Measurements from ENCODE around the gene PIEZO1.

Gene PIEZO1

GRCh38 chr16:88705801-88706228 lies 79.2 kb downstream of the PIEZO1 start:
- DNase-seq (ENCODE audit: low read depth in 2 of 2) = no peak

- DNase-seq (ENCODE audit: low read depth in 2 of 2) = no peak
These were observed 79.8 kb downstream of the PIEZO1 start for GRCh38 chr16:88705076-88705684.

DNA sequence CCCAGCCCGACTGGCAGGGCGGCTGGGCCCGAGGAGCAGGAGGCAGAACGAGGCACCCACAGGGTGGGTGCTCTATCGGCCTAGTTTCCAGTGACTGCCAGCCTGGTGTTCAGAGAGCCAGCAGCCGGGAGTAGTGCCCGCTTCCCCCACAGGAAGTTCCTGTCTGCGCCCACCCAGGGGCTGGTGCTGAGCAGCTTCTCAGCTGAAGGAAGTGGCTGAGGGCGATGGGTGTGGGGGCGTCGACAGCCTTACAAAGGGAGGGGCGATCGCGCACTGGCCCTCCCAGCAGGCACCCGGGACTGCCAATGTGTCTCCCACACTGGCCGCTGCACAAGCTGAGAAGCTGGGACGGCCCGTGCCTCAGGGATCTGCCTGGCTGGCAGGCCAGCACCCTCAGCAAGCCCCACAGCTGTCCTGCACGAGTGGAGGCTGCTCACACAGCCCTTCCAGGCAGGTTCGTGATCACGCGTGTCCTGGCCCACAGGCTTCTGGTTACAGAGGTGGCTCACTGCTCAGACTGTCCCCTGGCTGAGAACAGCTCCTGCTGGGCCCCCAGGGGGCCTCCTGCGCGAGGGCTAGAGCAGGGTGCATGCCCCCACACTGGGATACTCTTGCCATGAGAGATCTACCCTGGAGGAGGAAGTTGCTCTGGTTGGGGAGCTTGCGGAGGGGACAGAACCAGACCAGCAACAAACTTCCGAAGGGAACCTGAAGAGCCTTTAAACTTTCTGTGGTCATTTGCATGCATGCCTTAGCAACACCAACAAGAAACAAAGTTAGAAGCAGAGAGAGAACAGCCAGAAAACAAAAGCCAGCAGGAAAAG lies 81.3 kb downstream of the PIEZO1 start:
- peak; percentile 56 for DNase-seq (ENCODE audit: low read depth in 2 of 2)

- no peak for DNase-seq (ENCODE audit: low read depth in 2 of 2)
These were observed 82.4 kb downstream of the PIEZO1 start for GRCh38 chr16:88702371-88703210.

DNA sequence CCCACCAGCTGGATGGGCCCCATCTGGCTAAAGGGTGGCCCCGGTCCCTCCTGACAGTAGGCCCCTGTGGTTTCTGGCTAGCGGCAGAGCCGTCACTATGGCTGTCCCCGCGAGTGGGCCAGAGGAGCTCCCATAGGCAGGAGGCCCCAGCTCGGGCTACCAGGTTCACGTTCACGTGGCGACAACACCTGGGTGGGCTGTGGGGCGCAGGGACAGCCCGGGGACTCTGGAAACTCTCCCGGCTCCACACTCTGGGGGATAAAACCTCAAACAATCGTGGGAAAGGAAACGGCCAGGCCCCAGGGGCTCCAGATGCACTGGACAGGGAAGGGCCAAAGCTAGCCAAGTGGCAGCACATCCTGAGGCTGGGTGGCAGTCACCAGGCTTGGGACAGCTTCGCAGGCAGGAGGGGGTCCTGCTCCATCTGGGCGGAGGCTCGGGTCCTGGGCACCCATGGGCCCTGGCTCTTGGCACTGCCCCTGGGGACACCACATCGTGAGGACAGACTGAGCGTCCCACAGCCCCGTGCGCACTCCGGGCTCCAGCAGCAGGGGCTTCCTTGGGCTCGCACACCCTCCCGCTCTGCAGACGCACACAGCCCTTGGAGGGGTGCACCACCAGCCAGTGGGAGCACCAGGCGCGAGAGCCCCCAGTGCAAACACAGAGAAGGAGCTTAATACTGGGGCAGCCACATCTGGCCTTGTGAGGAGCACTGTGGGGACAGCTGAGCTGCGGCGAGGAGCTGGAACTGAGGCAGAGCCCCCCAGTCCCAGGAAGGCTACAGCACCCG lies 83.2 kb downstream of the PIEZO1 start:
- DNase-seq (ENCODE audit: low read depth in 2 of 2) = no peak

DNA sequence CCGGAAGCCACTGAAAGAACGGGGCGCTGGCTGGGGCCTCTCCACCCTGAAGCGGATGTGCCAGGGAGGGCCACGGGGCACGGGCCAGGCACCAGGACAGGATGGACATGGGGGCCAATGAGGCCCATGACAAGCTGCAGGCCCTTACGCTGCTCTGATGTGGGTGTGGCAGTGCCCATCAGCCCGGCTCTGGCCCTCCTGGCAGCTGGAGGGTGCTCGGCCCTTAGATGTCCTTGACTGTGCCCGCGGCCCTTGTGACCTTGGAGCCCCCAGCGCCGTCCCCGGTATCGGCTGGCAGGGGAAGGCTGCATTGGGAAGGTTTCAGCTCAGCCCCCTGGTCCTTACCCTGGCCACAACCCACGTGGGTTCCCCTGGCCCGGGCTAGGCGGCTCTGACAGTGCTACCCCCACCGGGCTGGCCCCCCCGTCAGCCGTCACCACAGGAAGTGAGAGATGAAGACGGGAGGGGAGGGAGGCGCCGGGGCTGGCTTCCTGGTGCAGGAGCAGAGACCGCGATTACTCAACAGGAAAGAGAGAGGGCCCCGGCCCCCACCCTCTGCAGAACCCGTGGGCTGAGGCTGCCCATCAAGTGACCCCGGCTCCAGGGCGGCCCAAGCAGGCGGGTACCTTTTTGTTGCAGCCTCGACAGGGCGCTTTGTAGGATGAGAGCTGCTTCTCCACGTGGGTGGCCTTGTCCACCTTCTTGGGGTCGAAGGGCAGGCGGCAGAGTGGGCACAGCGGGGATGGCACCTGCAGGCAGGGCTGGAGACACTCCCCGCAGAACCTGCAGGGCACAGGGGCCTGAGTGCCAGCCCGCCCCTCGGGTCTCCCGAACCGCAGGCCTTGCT lies 84.2 kb downstream of the PIEZO1 start:
- peak; percentile 94 to 96 for DNase-seq (ENCODE audit: low read depth in 2 of 2)

DNA sequence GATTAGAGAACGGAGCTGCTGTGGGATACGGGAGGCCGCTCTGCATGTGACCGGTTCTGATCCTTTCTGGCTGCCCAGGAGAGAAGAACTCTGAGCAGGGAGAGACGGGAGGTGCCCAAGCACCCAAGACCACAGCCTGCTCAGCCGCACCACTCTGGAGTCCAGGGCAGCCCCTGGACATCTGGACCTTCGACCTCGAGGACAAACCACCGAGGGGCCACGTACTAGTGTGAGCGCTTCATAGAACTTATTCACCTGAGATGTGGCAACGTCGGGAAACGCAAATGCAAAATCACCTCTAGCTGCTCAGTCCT lies 84.7 kb downstream of the PIEZO1 start:
- no peak for DNase-seq (ENCODE audit: low read depth in 2 of 2)

DNA sequence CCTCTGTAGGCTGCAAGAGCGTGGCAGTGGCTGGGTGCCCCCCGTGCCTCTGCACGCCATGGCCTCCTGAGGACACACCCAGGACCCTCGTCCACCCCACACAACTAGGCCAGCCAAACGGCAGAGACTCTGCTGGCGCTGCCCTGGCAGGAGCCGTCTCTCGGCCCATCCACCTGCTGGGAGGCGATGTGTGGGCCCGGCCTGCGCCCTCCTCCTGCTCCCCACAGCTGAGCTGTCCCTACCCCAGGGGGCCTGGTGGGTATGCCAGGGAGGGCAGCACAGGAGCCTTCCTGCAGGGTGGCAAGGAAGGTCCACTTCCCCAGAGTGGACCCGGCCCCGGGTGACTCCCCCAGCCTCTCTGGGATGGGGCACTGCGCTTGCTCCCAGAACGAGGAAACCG lies 85.8 kb downstream of the PIEZO1 start:
- no peak for DNase-seq (ENCODE audit: low read depth in 2 of 2)

DNA sequence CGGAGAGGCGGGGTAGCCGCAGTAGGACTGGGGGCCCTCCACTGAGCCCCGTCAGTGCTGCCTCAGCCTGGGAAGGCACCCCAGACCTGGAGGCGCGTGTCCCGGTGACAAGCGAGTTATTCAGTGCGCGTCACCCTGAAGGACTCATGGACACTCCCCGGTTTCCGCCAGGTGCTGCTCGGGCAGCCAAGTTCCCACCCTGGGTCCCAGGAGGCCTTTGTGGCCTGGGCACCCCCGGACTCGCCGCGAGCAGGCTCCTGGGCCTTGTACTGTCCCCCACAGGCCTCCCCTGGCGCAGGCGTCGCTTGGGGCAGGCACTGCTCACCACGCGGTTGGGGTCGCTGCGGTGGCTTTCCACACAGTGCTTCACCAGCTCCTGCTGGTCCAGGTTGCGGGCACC lies 86.4 kb downstream of the PIEZO1 start:
- DNase-seq (ENCODE audit: low read depth in 2 of 2) = no peak

DNA sequence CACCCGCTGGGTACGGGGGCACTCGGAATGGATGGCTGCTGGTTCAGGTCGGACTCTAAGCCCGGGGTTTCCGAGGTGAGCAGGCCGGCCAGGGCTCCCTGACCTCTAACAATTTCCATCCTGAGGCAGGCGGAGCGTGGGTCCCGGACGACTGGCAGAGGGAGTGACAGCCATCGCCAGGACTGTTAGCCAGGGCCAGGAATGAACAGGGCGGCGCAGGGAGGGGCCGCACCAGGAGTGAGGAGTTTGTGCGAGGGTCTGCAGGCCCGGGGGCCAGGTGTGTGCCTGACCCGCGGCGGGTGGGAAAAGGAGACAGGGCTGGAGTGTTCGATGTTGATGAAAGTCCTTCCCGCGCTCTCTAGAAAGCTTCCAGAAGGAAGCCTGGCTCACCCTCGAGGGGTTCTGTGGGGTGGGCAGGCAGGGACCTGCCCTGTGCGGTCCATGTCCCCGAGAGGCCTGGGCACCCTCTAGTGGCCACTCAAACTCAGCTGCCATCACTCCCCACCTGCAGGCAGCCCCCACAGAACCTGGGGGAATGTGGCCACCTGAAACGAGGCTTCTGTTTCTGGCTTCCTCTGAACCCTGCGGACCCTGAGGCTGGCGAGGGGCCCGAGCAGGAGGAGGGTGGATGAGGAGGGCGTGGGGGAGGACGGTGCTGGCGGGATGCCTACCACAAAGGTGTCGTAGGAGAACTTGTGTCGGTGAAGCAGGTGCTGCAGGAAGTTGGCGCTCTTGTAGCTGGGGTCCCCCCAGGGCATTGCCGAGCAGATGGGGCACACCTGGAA lies 87.0 kb downstream of the PIEZO1 start:
- no peak for DNase-seq (ENCODE audit: low read depth in 2 of 2)

DNA sequence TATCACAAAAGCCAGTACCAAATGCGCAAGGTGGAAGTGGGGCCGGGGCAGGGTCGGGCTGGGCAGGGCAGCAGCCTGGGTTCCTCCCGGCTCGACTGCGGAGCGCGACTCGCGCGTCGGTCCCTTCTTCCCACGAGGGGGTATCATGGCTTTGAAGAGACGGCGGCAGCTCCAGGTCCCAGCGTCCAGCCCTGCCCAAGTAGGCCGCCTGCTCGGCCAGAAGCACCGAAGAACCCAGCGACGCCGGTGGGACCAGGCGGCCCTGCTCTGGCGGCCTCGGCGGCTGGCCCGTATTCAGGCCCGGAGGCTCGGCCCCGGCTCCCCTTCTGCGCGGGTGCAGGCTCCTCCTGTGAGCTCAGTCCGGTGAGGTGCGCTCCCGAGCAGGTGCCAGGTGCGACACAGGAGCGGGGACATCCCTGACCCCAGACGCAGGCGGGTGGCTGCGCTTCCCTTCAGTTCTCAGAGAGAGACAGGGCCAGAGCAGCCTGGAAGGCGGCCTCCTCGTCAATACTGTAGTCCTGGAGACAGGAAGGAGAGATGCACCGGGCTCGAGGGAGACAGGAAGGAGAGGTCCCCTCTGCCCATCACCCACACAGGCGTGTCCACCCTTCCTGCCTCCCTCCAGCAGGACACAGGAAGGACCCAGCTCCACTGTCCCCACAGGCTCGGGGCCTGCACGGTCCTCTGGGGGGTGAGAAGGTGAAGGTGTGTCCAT lies 87.7 kb downstream of the PIEZO1 start:
- DNase-seq (ENCODE audit: low read depth in 2 of 2) = no peak

DNA sequence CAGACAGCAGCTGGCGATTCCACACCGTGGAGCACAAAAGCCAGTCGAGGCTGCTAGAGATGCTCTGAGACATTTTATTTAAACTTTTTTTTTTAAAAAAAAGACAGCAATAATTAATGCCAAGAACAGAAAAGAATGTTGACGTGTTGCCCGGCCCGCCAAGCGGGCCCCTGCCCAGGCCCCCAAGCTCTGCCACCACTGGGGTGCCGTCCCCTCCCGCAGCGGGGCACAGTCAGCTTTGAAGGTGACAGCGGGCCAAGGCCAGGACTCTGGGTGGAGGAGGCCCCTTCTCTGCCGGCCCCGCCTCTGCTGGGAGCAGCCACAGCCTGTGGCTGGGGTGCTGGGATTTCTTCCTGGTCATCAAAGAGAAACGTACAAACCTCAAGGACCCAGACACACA lies 88.6 kb downstream of the PIEZO1 start:
- DNase-seq (ENCODE audit: low read depth in 2 of 2) = no peak

DNA sequence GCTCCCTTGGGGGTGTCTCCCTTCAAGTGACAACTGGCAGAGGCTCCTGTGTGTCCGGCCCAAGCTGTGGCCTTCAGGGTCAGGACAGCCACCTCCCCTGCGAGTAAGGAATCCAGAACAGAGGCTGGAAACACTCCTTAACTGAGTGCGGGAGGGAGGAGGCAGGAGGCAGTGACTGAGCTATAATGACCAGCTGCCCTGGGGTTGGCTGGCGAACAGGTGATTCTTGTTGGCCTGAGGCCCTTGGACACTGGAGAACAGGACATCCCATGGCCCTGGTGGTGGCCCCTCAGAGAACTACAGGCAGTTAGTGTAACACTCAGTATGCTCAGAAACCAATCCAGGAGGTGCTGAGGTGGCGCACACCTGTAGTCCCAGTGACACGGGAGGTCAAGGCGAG lies 89.3 kb downstream of the PIEZO1 start:
- no peak for DNase-seq (ENCODE audit: low read depth in 2 of 2)

DNA sequence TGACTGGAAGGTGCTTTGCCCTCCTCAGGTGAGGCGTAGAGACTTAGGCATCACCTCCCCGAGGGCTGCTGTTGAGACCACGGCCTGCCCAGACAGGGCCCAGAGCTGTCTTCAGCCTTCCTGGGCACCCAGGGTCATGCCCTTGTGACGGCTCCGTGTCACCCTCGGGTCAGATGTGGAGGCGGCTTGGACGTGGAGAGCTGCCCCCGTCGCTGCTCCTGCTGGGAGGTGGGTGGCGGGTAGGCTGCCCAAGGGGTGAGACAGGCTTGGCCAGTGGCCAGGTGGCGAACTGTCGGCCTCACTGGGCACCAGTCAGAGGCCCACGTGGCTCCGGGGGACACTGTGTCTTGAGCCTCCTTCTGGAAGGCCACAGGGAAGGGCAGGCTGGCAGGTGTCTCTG lies 89.8 kb downstream of the PIEZO1 start:
- no peak for DNase-seq (ENCODE audit: low read depth in 2 of 2)

GRCh38 chr16:88694221-88695087 lies 90.6 kb downstream of the PIEZO1 start:
- no peak for DNase-seq (ENCODE audit: low read depth in 2 of 2)

DNA sequence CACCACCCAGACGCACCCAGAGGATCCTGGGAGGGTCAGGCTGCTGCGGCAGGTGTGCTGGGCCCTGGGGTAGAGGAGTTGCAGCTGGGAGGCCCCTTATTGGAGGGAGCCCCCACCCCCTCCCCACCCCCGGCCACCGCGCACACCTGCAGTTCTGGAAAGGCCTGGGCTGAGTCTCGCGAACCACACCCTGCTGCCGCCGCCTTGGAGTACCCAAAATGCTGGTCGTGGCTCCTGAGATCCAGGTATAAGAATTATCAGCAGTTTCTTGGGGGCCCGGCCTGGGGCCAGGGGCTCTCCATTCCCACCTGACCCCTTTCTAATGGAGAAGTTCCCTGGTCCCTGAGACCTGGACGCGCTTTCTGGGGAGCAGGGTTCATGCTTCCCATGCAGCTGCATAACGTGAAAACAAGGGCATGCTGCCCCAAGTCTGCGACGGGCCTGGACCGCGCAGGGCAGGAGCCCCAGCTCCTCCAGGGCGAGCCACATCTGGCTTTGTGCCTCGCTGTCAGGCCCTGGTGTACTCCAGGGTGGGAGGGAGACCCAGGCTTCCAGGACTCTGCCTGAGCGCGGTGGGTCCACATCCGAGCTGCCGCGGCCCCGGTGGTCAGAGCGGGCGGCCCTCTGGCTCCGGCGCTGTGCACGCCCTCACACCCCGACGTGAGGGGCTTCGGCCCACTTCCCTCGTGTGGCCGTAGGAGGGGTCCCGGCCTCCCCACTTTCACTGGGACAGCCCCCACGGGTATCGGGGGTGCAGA lies 91.4 kb downstream of the PIEZO1 start:
- no peak for DNase-seq (ENCODE audit: low read depth in 2 of 2)

GRCh38 chr16:88692861-88693260 lies 92.2 kb downstream of the PIEZO1 start:
- DNase-seq (ENCODE audit: low read depth in 2 of 2) = no peak

All from activated CD8-positive, alpha-beta memory T cell treated with anti-CD3 and anti-CD28 coated beads for 4 hours (primary cell).